DMS114 treated with DMSO at 0.1 percent for 48 hours (cell line): ENCODE data around the gene ASB16.
"Not testable (repeated sequence)": the region's sequence is repeated elsewhere in the genome, so short reads cannot be mapped to it uniquely, and the experiment has no call there.

Experiments
- DNase-seq: peaks from one replicate; lab custom pipeline; 2025; ENCODE audit not compliant: unreplicated experiment; lab: John Stamatoyannopoulos, UW

ASB16 gene, protein sequence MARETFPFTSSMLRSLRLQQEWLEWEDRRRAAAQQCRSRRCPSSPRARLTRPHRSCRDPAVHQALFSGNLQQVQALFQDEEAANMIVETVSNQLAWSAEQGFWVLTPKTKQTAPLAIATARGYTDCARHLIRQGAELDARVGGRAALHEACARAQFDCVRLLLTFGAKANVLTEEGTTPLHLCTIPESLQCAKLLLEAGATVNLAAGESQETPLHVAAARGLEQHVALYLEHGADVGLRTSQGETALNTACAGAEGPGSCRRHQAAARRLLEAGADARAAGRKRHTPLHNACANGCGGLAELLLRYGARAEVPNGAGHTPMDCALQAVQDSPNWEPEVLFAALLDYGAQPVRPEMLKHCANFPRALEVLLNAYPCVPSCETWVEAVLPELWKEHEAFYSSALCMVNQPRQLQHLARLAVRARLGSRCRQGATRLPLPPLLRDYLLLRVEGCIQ

DNA sequence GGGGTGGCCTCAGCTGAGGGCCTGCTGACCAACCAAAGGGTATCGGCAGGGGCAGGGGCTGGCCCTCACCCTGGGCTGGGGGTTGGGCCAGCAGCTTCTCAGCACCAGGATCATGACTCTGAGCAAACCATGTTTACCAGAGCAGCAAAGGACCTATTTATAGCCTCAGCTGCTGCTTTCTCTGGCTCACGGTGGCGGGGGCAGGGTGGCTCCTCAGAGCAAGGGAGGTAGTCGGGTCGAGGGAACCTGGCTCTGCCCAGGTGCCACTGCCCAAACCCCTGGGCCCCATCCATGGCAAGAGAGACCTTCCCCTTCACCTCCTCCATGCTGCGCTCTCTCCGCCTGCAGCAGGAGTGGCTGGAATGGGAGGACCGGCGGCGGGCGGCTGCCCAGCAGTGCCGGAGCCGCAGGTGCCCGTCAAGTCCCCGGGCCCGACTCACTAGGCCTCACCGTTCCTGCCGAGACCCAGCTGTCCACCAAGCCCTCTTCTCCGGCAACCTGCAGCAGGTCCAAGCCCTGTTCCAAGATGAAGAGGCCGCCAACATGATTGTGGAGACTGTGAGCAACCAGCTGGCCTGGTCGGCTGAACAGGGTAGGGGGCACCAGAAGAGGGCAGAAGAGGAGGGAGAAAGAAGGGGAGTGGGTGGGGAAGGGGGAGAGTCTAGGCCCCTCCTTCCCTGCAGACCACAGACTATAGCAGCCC is at the start of gene ASB16:
TSS of gene ASB16 (plus strand) at position 206 of the 703 bp plus-strand sequence. CDS start at position 292, 86 bp downstream.
- DNase-seq = no peak

DNA sequence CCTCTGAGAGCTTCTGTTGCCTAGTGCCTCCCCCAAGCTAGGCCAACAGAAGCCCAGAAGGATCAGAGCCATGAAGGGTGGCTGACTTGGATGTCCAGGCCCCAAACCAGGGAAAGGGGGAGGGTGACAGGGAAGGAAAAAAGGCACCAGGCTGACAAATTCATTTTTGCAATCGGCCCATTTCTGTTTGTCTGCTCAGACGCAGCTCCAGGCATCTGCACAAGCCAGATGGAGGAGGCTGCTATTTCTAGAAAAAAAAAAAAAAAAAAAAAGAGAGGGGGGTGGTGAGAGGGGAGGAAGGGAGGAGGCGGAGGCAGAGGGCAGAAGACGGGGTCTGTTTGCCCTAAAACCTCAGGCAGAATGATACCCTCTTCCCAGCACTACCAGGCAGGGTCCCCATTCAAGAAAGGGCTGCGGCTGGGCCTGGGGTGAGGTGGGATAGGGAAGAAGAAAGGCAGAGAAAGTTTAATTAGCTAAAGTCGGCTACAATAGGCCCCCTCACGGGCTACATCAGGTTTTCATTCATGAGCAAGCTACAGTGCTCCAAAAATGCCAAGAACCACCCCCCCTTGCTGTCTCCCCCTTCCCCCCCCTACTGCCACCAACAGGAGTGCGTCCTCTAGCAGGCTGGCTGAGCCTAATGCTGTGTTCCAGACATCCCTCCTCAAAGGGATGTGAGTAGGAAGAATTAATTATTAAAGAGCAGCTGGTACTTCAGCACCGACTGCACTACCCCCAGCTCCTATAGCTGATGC is 49.5 kb upstream of the ASB16 start:
- no peak for DNase-seq

DNA sequence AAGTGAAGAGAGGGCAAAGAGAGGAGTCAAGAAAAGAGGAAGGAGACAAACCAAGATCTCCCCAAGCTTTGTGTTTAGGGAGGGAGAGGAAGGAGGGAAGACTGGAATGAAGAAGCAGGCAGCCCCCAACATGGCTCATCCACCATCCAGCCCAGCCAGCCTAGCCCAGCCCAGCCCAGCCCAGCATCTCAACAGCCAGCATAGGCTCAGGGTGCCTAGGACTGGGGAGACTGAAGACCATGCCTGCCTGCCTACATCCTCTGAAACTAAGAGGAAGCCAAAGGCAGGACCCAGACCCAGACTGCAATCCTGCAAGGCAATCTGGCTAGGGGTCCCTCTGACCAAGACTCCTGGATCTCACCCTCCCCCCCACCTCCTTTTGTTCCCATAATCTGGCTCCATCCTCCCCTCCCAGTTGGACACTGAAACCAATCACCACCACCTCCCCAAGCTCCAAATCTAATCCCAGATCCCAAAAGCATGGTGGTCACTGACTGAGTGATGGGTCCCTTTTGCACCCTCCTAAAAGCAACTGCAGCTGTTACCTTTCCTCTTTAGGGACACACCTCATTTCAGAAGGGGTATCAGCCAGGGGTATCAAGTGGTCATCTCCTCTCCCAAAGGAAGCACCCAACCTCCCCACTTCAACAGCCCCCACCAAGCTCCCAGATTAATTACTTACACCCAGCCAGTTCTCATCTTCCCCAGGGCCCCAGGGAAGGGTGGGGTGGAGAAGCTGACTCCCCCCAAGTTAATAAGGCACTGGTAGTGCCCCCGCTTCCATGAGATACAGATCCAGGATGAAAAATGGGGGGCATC is 48.3 kb upstream of the ASB16 start:
- DNase-seq = no peak

DNA sequence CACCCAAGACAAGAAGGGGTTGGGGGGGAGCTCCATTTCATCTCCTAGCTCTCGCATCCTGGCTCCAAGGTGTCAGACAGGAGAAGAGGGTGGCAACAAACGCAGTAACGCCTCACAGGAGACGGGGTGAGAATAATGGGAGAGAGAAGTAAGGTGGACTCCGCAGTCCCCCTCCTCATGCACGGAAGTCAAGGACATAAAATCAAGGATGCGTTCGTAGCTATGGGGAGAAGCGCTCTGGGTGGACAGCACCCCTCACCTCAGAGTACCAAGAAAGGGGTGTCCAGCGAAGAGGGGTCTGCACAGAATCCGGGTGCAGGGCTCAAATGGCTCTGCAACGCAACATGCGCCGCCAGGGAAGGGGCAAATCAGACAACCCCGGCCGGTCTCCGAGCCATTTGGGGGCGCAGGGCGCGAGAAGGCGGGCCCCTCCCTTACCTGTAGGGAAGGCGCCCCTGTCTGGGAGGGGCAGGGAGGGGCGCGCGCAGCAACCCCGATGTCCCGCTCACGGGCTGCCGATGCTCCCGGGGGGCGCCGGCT is 47.6 kb upstream of the ASB16 start:
- no peak for DNase-seq

DNA sequence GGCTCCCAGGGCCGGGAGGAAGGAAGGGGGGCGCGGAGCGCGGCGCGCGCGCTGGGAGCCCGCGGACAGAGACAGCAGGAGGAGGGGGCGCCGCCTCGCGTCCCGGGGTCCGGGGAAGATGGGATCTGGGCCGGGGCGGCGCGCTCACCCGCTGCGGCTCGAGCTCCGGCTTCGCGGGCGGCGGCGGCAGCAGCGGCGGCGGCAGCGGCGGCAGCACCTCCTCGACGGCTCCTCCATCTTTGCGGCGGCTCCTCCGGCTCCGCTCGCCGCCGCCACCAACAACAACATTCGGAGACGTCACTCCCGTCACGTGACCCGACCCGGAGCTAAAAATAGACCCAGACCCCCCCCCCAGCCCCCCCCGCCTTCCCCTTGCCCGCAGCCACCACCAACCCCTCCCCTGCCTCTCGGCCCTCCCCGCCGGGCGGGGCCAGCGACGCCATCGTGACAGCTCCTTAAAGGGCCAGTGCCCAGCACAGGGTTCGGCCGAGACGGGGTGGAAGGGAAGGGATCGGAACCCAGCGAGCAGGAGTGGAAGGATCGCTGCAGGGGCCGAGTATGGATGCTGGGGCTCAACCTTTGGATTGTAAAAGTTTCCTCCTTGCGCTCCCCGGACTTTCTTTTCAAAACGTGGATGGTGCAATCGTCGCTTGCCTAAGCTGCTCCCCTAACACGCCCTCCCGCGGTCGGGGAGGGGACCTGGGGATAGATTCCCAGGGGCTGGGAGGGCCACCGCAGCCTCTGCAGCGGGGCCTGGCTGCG is 47.0 kb upstream of the ASB16 start, which contains the start of gene HDAC5:
TSS of gene HDAC5 (minus strand) at position 286 of the 762 bp plus-strand sequence. CDS start 6,126 bp downstream, outside the sequence.
- DNase-seq = peak; percentile 86

DNA sequence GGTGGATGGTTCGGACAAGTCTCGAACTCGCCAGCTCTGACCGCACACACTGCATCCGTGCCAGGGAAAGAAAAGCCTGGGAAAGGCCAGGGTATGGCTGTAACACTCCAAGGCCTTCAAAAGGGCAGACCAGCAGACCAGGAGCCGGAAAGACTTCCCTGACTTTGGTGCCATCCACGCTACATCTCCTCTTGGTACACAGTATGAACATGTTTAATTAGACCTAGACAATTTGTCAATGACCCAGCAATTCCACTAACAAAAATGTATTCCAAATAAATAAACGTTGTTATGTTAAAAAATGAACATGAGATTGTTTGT is 46.4 kb upstream of the ASB16 start:
- DNase-seq = no peak

DNA sequence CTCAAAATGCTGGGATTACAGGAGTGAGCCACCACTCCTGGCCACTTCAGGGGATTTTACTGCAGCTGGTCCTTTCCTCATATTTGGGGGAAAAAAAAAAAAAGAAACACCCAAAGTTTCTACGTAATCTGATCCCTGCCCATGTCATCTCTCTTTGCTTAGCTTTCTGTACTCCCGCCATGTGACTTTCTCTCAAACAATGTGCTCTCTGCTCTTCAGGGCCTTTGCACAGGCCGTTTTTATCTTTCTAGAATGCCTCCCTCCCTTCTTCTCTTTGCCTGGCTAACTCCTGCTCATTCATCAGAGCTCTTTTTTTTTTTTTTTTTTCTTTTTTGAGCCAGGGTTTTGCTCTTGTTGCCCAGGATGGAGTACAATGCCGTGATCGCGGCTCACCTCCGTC is 42.1 kb upstream of the ASB16 start:
- DNase-seq = no peak

DNA sequence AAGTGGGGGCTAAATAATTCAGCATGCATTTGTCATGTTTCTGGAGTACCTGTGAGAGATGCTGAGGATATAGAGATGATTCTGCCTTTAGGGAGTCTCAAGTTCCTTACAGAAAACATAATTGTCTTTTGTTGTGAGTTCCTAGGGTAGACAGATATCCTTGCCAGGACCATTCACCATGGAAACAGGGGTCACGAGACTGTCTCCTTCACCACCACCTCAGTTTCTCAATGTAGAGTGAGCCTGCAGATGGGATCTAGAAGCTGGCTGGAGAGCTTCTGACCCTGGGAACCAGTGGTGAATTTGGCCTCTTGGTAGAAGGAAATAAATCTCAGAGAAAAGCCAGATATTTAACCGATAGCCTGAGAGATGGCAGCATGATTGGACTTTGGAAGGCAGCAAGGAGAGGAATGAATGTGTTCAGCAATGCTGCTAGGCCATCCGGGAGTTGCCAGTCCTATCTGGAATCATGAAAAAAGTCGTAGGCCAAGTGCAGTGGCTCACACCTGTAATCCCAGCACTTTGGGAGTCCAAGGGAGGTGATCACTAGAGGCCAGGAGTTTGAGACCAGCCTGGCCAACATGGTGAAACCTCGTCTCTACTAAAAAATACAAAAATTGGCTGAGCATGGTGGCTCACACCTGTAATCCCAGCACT is 39.7 kb upstream of the ASB16 start:
- no peak for DNase-seq

DNA sequence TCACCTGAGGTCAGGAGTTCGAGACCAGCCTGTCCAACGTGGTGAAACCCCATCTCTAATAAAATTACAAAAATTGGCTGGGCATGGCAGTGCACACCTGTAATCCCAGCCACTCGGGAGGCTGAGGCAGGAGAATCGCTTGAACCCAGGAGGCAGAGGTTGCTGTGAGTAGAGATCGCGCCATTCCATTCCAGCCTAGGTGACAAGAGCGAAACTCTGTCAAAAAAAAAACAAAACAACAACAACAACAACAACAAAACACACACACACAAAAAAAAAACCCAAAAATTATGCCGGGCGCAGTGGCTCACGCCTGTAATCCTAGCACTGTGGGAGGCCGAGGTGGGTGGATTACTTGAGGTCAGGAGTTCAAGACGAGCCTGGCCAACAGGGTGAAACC is 39.1 kb upstream of the ASB16 start:
- not testable (repeated sequence) for DNase-seq

DNA sequence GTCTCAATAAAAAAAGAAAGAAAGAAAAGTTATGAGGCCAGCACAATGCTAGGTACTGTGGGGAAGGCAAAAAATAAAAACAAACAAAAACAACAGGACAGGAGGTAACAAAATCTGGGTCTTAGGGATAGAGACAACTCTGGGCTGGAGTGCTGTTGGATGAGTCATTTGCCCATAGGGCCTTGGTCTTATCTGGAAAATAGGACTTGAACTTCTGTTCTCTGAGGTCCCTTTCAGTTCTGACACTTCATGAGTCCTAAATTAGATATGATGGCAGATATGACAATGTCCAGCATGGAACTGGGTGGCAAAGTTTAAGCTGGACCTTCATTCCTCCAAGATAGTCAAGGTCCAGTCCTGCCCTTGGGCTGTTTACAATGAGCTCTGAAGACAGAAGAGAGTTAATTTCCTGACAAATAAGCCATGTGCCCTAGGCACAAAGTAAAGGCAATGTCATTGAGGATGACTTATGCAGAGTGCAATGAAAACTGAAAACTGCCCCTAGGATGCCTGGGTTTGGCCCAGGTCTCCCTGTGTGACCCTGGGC is 38.2 kb upstream of the ASB16 start:
- DNase-seq = no peak

DNA sequence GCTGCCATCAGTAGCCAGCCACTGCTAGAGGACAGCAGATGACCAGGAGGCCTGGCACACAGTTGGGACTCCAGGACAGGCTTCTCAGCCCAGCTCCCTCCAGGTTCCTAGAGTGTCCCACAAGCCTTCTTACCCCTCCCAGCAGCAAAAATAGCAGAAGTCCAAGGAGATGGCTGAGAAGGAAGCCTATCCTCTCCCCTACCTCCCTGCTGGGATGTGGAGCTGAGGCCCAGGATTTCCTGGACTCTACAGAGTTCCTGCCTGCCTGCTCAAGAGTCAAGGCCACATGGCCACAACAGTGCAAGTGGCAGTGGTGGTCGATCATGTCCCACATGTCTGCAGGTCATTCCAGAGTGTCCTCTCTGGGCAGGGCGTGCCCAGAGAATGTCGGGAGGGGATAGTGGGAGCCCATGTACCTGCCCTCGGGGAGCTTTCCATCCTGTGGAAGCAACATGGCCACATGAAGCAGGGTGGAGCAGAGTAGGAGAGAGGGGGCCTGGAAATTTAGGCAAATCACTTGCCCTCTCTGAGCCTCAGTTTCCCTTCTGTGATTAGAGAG is 36.5 kb upstream of the ASB16 start:
- DNase-seq = no peak

DNA sequence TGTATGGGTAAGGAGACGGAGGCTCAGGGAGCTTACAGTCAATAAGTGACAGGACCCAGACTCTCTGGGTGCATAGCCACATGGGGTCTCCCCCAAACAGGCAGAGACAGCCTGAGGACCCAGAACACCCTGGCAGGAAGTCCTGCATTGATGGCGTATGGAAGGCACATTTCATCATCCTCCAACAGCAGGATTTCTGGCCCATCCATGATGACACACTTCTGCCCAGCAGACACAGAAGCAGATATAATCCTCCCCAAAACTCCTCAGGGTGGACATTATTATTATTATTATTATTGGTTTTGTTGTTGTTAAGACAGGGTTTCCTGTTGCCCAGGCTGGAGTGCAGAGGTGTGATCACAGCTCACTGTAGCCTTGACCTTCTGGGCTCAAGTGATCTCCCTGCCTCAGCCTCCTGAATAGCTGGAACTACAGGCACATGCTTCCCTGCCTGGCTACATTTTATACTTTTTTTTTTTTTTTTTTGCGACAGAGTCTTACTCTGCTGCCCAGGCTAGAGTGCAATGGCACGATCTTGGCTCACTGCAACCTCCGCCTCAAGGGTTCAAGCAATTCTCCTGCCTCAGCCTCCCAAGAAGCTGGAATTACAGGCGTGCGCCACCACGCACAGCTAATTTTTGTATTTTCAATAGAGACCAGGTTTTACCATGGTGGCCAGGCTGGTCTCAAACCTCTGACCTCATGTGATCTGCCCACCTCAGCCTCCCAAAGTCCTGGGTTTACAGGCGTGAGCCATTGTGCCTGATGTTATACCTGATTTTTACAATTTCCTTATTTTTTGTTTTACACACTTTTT is 35.5 kb upstream of the ASB16 start:
- no peak for DNase-seq

DNA sequence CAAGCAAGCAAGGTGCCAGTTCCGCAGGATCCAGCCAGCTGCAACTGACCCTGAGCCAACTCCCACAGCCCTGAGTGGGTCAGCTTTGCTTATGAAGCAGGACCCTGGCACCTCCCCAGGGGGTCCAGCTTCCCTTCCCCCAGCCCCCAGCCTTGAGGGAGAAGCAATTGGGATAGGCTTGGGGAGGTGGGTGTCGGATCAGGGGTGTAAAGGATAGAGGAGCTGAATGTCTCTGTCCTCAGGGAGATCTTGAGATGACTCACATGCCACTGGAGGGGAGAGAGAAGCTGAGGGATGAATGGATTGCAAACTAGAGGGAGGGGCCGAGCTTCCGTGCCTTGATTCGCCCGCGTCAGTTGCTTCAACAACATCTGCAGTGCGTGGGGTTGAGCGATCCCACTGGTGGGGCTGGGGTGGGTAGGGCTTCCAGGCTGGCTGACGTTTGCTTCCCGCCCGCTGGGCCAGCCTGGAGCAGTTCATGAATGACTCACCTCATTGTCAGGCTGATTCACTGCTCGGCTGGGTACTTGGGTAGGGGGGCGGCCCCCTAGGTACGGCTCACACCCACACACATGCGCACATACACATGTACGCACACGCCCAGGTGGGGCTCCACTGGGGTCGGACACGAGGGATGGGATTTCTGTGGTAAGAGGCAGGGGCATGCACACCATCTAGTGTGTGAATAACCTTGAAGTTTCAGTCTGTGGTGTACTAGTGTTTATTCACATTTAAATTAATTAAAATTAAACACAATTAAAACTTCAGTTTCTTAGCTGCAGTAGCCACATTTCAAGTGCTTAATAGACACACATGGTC is 32.4 kb upstream of the ASB16 start:
- DNase-seq = no peak

DNA sequence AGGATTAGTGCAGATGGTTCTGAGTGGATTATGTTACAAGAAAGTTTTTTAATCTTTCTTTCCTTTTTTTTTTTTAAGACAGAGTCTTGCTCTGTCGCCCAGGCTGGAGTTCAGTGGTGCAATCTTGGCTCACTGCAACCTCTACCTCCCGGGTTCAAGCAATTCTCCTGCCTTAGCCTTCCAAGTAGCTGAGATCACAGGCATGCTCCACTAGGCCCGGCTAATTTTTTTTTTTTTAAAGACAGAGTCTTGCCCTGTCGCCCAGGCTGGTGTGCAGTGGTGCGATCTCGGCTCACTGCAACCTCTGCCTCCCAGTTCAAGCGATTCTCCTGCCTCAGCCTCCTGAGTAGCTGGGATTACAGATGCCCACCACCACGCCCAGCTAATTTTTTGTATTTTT is 26.6 kb upstream of the ASB16 start:
- DNase-seq = not testable (repeated sequence)

DNA sequence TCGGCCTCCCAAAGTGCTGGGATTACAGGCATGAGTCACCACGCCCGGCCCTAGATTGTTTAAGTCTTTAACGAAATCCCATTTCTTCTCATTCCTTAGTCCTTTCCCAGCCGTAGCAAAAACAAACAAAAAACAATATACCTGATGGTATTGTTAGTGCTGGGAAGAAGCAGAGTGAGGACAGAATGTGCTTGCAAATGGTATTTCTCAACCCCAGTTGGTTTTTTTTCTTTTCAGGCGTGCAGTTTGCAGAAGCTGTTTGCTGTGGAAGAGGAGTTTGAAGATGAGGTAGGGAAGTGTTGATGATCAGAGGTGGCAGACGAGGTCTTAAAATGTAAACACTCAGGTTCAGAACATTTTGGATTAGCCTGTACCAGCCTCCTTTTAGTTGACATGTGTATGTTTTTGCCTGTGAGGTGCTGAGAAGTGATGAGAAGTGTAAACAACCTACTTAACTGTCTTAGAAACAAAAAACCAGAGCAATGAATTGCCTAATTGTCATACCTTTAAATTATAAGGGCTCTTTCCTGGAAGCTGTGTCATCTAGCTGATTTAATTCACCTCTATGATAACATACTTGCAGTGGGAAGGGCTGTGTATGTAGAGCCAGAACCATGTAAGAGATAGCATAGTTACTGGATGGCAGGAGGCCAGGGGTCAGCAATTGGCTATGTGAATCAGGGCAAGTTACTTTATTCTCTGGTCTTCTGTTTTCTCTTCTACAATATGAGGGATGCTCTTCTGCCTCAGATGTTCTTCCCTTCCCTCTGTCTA is 25.4 kb upstream of the ASB16 start:
- DNase-seq = no peak
